Duodenal mucosa (tissue), 2 donors: ENCODE results near the gene UBP1.
A peak's percentile ranks its signal among the peaks of the same experiment; 100 is the strongest.
"Not testable (repeated sequence)": the region's sequence is repeated elsewhere in the genome, so short reads cannot be mapped to it uniquely, and the experiment has no call there.

ENCODE experiments used
- H3K27ac ChIP-seq: one replicate; pipeline ENCODE4 v1.7.0; 2013; ENCODE audit warnings: low read depth, low read length
- H3K27me3 ChIP-seq, 2 donors: one replicate each; pipeline ENCODE4 v1.7.0; 2013; ENCODE audit warnings: low read length in 2 of 2, control low read depth in 1 of 2; ENCODE audit not compliant: insufficient read depth in 2 of 2, control insufficient read depth in 1 of 2
- H3K36me3 ChIP-seq, 2 donors: one replicate each; pipeline ENCODE4 v1.7.0; 2013; ENCODE audit warnings: low read length in 2 of 2, control low read depth in 1 of 2; ENCODE audit not compliant: insufficient read depth in 2 of 2, control insufficient read depth in 1 of 2
- H3K4me1 ChIP-seq, 2 donors: one replicate each; pipeline ENCODE4 v1.7.0; 2013; ENCODE audit warnings: low read length in 2 of 2, control low read depth in 1 of 2; ENCODE audit not compliant: insufficient read depth in 2 of 2, control insufficient read depth in 1 of 2
- H3K4me3 ChIP-seq, 2 donors: one replicate each; pipeline ENCODE4 v1.7.0; 2013; ENCODE audit warnings: low read length in 2 of 2, low read depth in 1 of 2
- H3K9ac ChIP-seq, 2 donors: one replicate each; pipeline ENCODE4 v1.7.0; 2013; ENCODE audit warnings: low read length in 2 of 2, low read depth in 1 of 2
- H3K9me3 ChIP-seq, 2 donors: one replicate each; pipeline ENCODE4 v1.7.0; 2013; ENCODE audit warnings: low read length in 2 of 2, control low read depth in 1 of 2; ENCODE audit not compliant: control insufficient read depth in 1 of 2

Gene UBP1

DNA sequence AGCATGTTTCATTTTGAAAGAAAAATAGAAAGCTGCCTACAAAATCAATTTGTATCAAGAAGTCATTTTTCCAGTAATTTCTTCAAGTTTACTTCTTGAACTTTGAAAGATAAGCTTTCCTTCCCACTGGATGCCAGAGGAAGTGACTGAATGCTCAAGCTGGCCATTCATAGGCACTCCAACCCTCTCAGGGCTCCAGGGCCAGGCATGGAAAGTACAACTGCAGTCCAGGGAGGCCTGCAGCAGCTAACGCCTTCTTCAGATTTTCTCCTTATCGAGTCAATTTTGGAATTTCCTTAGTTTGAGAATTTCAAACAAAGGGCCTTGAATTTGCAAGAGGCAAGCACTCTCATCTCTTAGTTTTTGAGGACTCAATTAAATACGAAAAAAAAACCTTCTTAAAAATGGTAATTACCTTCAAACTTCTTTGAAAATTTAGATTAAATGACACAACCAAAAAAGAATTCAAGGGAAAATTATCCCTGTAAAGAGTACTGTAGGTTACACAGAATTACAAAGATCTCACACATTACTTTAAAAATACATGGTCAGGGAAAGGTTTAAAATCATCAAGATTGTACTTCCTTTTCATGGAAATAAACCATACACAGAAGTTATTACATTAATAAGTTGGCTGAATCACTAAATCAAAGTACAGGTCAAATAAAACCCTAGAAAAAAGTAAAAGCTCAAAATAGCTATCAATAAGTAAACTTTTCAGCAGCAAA is 2.5 kb downstream of the UBP1 start:
- peak overlapping the region in 1 of 2 donors; percentile 83 for H3K9ac ChIP-seq
- no peaks in the 10 kb centered on the region for H3K27me3 ChIP-seq
- H3K4me3 ChIP-seq: peak overlapping the region; percentile 81 to 87
- H3K4me1 ChIP-seq: peaks cover 34 to 41% of the 10 kb centered on the region in 2 donors
- no peaks in the 10 kb centered on the region for H3K36me3 ChIP-seq
- H3K27ac ChIP-seq: no peak overlapping the region
- no peaks in the 10 kb centered on the region for H3K9me3 ChIP-seq

DNA sequence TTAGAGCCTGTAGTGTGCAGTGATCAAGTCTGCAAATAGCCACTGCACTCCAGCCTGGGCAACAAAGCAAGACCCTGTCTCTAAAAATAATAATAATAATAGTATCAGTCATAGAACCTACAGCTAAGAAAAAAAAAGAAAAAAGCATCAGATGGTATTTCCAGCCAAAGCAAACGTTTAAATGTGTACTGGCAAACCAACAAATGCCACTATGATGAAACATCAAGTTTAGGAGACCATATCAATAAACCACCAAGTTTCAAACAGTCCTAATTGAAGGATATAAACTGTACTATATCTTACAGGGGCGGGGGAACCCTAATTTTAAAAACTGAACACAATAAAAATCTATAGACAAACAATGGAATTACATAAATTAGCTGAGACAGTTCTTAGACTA is 6.4 kb downstream of the UBP1 start:
- Histone ChIP-seq H3K4me1 (peaks cover 32 to 52% of the 10 kb centered on the region in 2 donors), H3K27me3 (no peaks in the 10 kb centered on the region), H3K4me3 (no peak overlapping the region), H3K27ac (no peak overlapping the region), H3K36me3 (no peaks in the 10 kb centered on the region), H3K9me3 (no peaks in the 10 kb centered on the region), H3K9ac (no peak overlapping the region)

DNA sequence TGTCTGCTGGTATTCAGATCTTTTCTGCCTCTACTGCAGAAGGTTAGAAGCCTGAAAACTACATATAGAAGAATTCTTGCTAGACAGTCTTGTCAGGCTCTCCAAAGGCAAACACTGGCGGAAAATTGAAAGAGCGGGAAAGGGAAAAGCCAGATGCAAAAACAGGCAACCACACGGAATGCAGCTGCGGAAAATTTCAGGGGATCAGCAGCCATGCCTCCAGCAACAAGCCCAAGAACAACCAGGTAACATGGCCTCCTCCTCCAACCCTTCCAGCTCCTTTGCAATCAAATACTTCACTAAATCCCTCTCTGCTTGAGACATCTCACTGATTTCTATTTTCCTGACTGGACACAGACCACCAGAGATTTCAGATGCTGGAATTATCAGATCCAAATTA is 9.6 kb downstream of the UBP1 start:
- Histone ChIP-seq H3K27ac (no peak overlapping the region), H3K9ac (no peak overlapping the region), H3K36me3 (no peaks in the 10 kb centered on the region), H3K27me3 (no peaks in the 10 kb centered on the region), H3K4me1 (peaks cover 25 to 35% of the 10 kb centered on the region in 2 donors), H3K4me3 (no peak overlapping the region), H3K9me3 (no peaks in the 10 kb centered on the region)

DNA sequence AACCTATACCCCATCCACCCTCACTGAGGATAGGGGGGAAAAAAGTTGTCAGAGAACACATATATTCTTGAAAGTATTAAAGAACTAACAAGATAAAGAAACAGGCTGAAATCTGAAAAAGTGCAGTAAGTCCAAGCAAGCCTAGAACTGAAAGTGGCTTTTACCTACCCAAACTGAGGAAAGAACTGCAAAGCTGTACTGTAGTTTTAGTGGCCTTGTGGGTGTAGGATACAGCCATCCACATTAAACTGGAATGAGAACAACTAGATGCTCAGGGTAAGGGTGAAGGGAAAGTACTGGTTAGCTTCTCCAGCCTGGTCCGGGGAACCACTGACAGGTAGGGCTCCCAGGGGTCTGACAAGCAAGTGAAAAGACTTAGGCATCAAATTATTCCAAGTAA is 10.1 kb downstream of the UBP1 start:
- Histone ChIP-seq H3K9me3 (no peaks in the 10 kb centered on the region), H3K9ac (no peak overlapping the region), H3K27me3 (no peaks in the 10 kb centered on the region), H3K4me1 (peaks cover 20 to 32% of the 10 kb centered on the region in 2 donors), H3K36me3 (peaks cover 0 to 2% of the 10 kb centered on the region in 2 donors), H3K4me3 (no peak overlapping the region), H3K27ac (no peak overlapping the region)

DNA sequence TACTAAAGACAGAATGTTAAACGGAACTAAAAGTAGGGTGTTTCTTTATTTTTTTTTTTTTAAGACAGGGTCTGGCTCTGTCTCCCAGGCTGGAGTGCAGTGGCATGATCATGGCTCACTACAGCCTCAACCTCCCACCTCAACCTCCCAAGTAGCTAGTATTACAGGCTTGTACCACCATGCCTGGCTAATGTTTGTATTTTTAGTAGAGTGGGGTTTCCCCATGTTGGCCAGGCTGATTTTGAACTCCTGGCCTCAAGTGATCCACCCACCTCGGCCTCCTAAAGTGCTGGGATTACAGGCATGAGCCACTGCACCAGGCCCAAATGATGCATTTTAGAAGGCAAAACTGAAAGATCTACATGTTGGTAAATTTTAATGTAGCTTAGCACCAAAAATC is 10.9 kb downstream of the UBP1 start:
- H3K9ac ChIP-seq, H3K9me3 ChIP-seq, H3K4me3 ChIP-seq, H3K27ac ChIP-seq, H3K36me3 ChIP-seq, H3K27me3 ChIP-seq: not testable (repeated sequence)
- peaks cover 20 to 32% of the 10 kb centered on the region in 2 donors for H3K4me1 ChIP-seq

DNA sequence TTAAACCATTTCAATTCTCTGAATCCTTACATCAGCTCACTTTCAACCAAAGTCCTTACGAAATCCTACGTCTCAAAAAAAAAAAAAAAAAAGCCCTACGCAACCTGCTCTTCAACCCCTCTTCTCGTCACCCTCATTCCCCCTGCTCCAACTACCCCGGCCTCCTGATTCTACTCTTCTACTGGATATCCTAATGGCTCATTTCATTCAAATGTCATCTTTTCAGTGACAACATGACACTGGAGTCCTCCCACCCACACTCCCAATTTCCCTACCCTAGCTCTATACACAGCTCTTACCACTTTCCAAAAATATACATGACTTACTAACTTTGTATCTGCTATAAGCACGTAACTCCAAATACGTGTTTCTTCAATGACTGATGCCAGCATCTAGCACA is 11.5 kb downstream of the UBP1 start:
- Histone ChIP-seq H3K4me1 (peaks cover 20 to 32% of the 10 kb centered on the region in 2 donors), H3K27me3 (no peaks in the 10 kb centered on the region), H3K9ac (no peak overlapping the region), H3K9me3 (no peaks in the 10 kb centered on the region), H3K4me3 (no peak overlapping the region), H3K27ac (no peak overlapping the region), H3K36me3 (peaks cover 0 to 7% of the 10 kb centered on the region in 2 donors)

DNA sequence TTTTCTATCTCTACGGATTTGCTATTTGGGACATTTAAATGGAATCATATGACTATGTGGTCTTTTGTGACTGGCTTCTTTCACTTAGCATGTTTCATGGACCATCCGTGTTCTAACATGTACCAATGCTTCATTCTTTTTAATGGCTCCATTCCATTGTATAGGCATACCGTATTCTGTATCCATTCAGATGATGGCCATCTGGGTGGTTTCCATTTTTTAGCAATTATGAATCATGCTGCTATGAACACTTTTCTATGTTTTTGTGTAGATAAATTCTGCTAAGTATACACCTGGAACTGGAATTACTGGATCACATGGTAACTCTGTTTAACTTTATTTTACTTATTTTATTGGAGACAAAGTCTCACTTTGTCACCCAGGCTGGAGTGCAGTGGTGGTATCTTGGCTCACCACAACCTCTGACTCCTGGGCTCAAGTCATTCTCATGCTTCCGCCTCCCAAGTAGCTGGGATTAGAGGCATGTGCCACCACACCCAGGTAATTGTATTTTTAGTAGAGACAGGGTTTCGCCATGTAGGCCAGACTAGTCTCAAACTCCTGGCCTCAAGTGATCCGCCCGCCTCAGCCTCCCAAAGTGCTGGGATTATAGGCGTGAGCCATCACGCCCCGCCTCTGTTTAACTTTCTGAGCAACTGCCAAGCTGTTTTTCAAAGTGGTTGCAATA is 13.4 kb downstream of the UBP1 start:
- Histone ChIP-seq H3K27ac (no peak overlapping the region), H3K9me3 (no peaks in the 10 kb centered on the region), H3K27me3 (no peaks in the 10 kb centered on the region), H3K36me3 (peaks cover 0 to 14% of the 10 kb centered on the region in 2 donors), H3K4me3 (no peak overlapping the region), H3K9ac (no peak overlapping the region), H3K4me1 (peaks cover 20 to 32% of the 10 kb centered on the region in 2 donors)

DNA sequence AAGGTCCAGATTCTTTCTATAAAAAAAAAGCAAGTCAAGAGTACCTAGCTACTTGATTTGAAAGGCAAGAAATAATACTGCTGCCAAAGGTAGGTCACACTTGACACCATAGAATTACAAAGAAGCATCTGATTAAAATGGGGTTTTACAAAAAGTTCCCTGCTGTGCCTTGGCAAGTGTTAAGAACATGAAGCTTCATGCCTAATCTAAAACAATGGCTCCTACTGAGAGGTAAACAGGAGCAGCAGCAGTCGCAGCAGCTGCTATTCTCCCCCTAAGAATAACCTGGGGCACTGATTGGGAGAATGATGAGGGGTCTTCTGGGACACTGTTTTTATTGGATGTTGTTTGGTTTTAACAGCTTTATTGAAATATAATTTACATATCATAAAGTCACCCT is 14.1 kb downstream of the UBP1 start:
- Histone ChIP-seq H3K4me1 (peaks cover 20 to 32% of the 10 kb centered on the region in 2 donors), H3K9ac (no peak overlapping the region), H3K36me3 (peaks cover 0 to 14% of the 10 kb centered on the region in 2 donors)

DNA sequence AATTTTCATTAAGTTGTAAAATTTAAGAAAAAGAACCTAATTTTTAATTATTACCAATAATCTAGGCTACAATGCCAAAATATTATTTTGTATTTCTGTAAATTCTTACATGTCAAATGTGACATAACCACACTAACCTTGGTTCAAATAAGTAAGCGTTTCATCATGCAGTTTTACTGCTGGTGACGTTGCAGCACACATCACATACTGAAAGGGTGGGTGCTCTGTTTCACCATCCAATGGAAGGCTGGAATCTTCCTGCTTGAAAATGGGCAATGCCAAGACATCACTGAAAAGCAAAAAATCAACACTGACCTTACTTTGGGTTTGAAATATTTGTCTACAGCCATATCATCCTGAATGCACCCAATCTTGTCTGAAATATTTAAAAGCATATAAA is 14.8 kb downstream of the UBP1 start:
- Histone ChIP-seq H3K9ac (no peak overlapping the region), H3K4me1 (peaks cover 20 to 28% of the 10 kb centered on the region in 2 donors), H3K4me3 (no peak overlapping the region), H3K36me3 (peaks cover 0 to 19% of the 10 kb centered on the region in 2 donors), H3K27me3 (no peaks in the 10 kb centered on the region), H3K27ac (no peak overlapping the region), H3K9me3 (no peaks in the 10 kb centered on the region)

More for the DNA sequence above, 14.1 kb downstream of the UBP1 start:
- Histone ChIP-seq H3K27me3 (no peaks in the 10 kb centered on the region), H3K27ac (no peak overlapping the region), H3K9me3 (no peaks in the 10 kb centered on the region), H3K4me3 (no peak overlapping the region)

DNA sequence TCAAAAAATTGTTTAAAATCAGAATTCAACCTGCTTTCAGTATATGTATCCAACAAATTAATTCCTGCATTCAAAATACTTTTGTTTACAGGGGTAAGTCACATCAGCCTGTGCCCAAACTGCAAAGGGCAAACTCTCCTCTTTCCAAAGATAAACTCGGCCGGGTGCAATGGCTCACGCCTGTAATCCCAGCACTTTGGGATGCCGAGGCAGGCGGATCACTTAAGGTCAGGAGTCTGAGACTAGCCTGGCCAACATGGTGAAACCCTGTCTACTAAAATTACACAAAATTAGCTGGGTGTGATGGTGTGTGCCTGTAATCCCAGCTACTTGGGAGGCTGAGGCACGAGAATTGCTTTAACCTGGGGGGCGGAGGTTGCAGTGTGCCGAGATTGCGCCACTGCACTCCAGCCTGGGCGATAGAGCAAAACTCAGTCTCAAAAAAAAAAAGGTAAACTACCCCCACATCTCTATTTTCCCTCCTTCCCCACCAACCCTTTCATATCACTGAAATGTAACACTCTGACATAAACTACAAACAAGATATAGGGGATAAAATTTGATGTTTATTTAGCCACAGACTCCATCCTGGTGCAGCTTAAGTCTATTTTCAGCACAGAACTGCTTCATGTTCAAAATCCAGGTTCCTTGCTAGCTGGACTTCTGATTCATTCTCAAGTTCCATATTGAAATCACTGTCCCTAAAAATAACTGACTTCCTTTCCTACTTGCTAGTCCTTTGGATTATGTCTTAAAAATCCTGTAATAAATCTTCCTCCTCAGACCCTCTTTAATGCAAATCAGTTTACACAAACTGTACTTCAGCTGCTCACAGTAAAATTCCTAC is 15.4 kb downstream of the UBP1 start:
- Histone ChIP-seq H3K36me3 (peaks cover 0 to 19% of the 10 kb centered on the region in 2 donors), H3K4me3 (no peak overlapping the region), H3K4me1 (peaks cover 14 to 21% of the 10 kb centered on the region in 2 donors), H3K27me3 (no peaks in the 10 kb centered on the region), H3K27ac (no peak overlapping the region), H3K9me3 (no peaks in the 10 kb centered on the region), H3K9ac (no peak overlapping the region)
